ENCODE measurements around the gene SULF2.

DNA sequence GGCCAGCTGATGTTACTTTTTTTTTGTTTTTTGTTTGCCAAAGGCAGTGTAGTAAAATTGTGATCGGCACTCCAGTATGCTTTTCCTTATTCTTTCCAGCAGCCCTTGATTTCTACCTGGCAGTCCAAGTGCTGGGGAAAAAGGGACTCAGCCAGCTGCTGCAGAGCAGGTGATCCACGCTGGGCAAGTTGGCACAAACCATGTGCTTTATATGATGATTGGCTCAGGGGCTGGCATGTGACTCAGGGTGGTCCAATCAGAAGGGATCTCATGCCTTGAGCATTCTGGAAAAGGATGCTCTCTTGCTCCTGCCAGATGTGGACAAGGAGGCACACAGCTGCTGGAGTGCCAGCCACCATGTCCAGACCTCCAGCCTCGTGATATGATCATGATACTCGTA lies 54.5 kb downstream of the SULF2 start:
- TF ChIP-seq, protein P1, sequence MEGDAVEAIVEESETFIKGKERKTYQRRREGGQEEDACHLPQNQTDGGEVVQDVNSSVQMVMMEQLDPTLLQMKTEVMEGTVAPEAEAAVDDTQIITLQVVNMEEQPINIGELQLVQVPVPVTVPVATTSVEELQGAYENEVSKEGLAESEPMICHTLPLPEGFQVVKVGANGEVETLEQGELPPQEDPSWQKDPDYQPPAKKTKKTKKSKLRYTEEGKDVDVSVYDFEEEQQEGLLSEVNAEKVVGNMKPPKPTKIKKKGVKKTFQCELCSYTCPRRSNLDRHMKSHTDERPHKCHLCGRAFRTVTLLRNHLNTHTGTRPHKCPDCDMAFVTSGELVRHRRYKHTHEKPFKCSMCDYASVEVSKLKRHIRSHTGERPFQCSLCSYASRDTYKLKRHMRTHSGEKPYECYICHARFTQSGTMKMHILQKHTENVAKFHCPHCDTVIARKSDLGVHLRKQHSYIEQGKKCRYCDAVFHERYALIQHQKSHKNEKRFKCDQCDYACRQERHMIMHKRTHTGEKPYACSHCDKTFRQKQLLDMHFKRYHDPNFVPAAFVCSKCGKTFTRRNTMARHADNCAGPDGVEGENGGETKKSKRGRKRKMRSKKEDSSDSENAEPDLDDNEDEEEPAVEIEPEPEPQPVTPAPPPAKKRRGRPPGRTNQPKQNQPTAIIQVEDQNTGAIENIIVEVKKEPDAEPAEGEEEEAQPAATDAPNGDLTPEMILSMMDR (conservative IDR thresholded peaks at IDR 0.05; ENCODE audit: low read length) = no peak
- TF ChIP-seq EZH2phosphoT487 (IDR thresholded peaks at IDR 0.05; ENCODE audit: borderline replicate concordance) = no peak
